Upper lobe of left lung (tissue), 6 donors: ENCODE results near the gene SPINT2. TPM values are rescaled to one million over a fixed set of nuclear protein-coding genes. Genes with fewer than 3 reads are reported as not detected.
"Not testable (repeated sequence)": the region's sequence is repeated elsewhere in the genome, so short reads cannot be mapped to it uniquely, and the experiment has no call there.

Experiments
- ATAC-seq, 2 donors: fragments of 200-7000 bp; cut with Tn5 transposase; one replicate each; pipeline ENCODE4 v1.9.1; 2022; ENCODE audit warnings: mild to moderate bottlenecking in 2 of 2, moderate library complexity in 2 of 2; ENCODE audit not compliant: low FRiP score in 2 of 2
- DNase-seq, 2 donors: peaks; one replicate each; pipeline ENCODE4 v3.0.0-alpha.2; 2019 to 2020
- H3K27ac ChIP-seq, 4 donors: fragments of 200-600 bp; sonication (generic); one replicate each; pipeline ENCODE4 v1.5.1; 2016 to 2019
- H3K27me3 ChIP-seq, 4 donors: fragments of 200-600 bp; sonication (generic); one replicate each; pipeline ENCODE4 v1.5.1; 2017 to 2019
- H3K36me3 ChIP-seq, 4 donors: fragments of 200-600 bp; sonication (generic); one replicate each; pipeline ENCODE4 v1.5.1; 2016 to 2019
- H3K4me1 ChIP-seq, 4 donors: fragments of 200-600 bp; sonication (generic); one replicate each; pipeline ENCODE4 v1.5.1; 2018 to 2019
- H3K4me3 ChIP-seq, 4 donors: fragments of 200-600 bp; sonication (generic); one replicate each; pipeline ENCODE4 v1.5.1; 2017 to 2019; ENCODE audit warnings: mild to moderate bottlenecking in 2 of 4, moderate library complexity in 1 of 4
- H3K9me3 ChIP-seq, 4 donors: fragments of 200-600 bp; sonication (generic); one replicate each; pipeline ENCODE4 v1.5.1; 2018 to 2019
- CTCF ChIP-seq, 6 experiments: fragments of 450-650 bp in 4 of 6; fragments of 200-600 bp in 2 of 6; sonication (generic) in 2 of 6; IDR thresholded peaks; one replicate each; pipeline ENCODE4 v1.5.1; 2016 to 2019; ENCODE audit warnings: antibody characterized with exemption in 6 of 6
- EP300 ChIP-seq, 4 donors: sonication (generic); formaldehyde crosslinking; IDR thresholded peaks; one replicate each; pipeline ENCODE4 v1.5.1; 2017; ENCODE audit warnings: antibody characterized with exemption in 4 of 4, control low read depth in 2 of 4
- POLR2A ChIP-seq, 4 donors: fragments of 450-650 bp; IDR thresholded peaks; one replicate each; pipeline ENCODE4 v1.5.1; 2016 to 2017; ENCODE audit warnings: antibody characterized with exemption in 4 of 4, mild to moderate bottlenecking in 2 of 4
- POLR2AphosphoS5 ChIP-seq, 2 donors: sonication (generic); formaldehyde crosslinking; IDR thresholded peaks; one replicate each; pipeline ENCODE4 v1.5.1; 2017; ENCODE audit warnings: antibody characterized with exemption in 2 of 2
- WGBS, 2 donors: methylation state at CpG; one replicate each; pipeline ENCODE4 v1.1.5; 2017 to 2018; 5-methylcytosine and 5-hydroxymethylcytosine counted together
- total RNA-seq, 6 donors: library from RNA; depleted of rRNA in 4 of 6; stranded (reverse); fragments of >200 nt in 4 of 6; gene quantifications; one replicate each; pipeline versions ENCODE4 v1.1.0 to v1.2.1, GENCODE V29; 2016 to 2021
- donor health status: DM: no; HTN: no; CAD: no; lungs with moderate emphysema.
- donor health status: DM: no; HTN: yes; CAD: no; lungs with severe emphysema.

Gene SPINT2
- total RNA-seq, 6 donors from 2014 or later: 192 to 583 (median 317) TPM

GRCh38 chr19:38335949-38336637 is 71.7 kb downstream of the SPINT2 start:
- H3K27me3 ChIP-seq: no peaks in the 10 kb centered on the region
- 1% methylated on average over 52 of the region's 52 CpGs for WGBS, 2 donors
- peak overlapping the region; percentile 80 to 95 (median 91) for H3K4me3 ChIP-seq
- DNase-seq: peak; percentile 97 to 99
- H3K27ac ChIP-seq: peak overlapping the region; percentile 93 to 99 (median 97)
- H3K9me3 ChIP-seq: no peaks in the 10 kb centered on the region
- peak; percentile 96 for ATAC-seq
- H3K4me1 ChIP-seq: peaks cover 7 to 18% (median 12%) of the 10 kb centered on the region in 4 donors
- H3K36me3 ChIP-seq: no peaks in the 10 kb centered on the region
- TF ChIP-seq POLR2AphosphoS5 (IDR thresholded peaks at IDR 0.05) (peak; percentile 38 to 78), EP300 (IDR thresholded peaks at IDR 0.05) (no peak), CTCF (IDR thresholded peaks at IDR 0.05) (no peak), POLR2A (IDR thresholded peaks at IDR 0.05) (peak in 1 of 4 donors; percentile 67)

- ATAC-seq (peak; percentile 92 to 95), DNase-seq (peak; percentile 97 to 99)
- TF ChIP-seq CTCF (IDR thresholded peaks at IDR 0.05): peak in 1 of 6 experiments; percentile 15
- no peak for TF ChIP-seq EP300 (IDR thresholded peaks at IDR 0.05)
- peak in 1 of 4 donors; percentile 40 for TF ChIP-seq POLR2A (IDR thresholded peaks at IDR 0.05)
- TF ChIP-seq POLR2AphosphoS5 (IDR thresholded peaks at IDR 0.05): no peak
- H3K9me3 ChIP-seq: no peaks in the 10 kb centered on the region
- H3K36me3 ChIP-seq: no peaks in the 10 kb centered on the region
- peaks cover 7 to 18% (median 12%) of the 10 kb centered on the region in 4 donors for H3K4me1 ChIP-seq
- peak overlapping the region; percentile 93 to 99 (median 97) for H3K27ac ChIP-seq
- no peaks in the 10 kb centered on the region for H3K27me3 ChIP-seq
- peak overlapping the region; percentile 80 to 95 (median 91) for H3K4me3 ChIP-seq
- WGBS, 2 donors: 6 to 8% methylated on average over 40 to 41 of the region's 41 CpGs
These were observed 72.4 kb downstream of the SPINT2 start for GRCh38 chr19:38336638-38337359.

- no peaks in the 10 kb centered on the region for H3K9me3 ChIP-seq
- H3K27ac ChIP-seq: peak overlapping the region; percentile 93 to 99 (median 97)
- peak overlapping the region in 3 of 4 donors; percentile 80 to 95 (median 89) for H3K4me3 ChIP-seq
- ATAC-seq (no peak), DNase-seq (peak in 1 of 2 donors; percentile 64)
- TF ChIP-seq POLR2A (IDR thresholded peaks at IDR 0.05) (no peak), POLR2AphosphoS5 (IDR thresholded peaks at IDR 0.05) (no peak), CTCF (IDR thresholded peaks at IDR 0.05) (no peak), EP300 (IDR thresholded peaks at IDR 0.05) (no peak)
- no peaks in the 10 kb centered on the region for H3K27me3 ChIP-seq
- H3K4me1 ChIP-seq: peaks cover 7 to 18% (median 12%) of the 10 kb centered on the region in 4 donors
- no peaks in the 10 kb centered on the region for H3K36me3 ChIP-seq
- 55 to 65% methylated on average over 10 of the region's 10 CpGs for WGBS, 2 donors
These were observed 72.9 kb downstream of the SPINT2 start for GRCh38 chr19:38337360-38337653.

- not testable (repeated sequence) for H3K36me3 ChIP-seq, H3K4me3 ChIP-seq, DNase-seq, ATAC-seq, H3K27me3 ChIP-seq, H3K27ac ChIP-seq, H3K9me3 ChIP-seq
- H3K4me1 ChIP-seq: peaks cover 7 to 18% (median 12%) of the 10 kb centered on the region in 4 donors
- WGBS, 2 donors: 72 to 92% methylated on average over 3 to 4 of the region's 4 CpGs
These were observed 74.6 kb downstream of the SPINT2 start for GRCh38 chr19:38339011-38339410.

- no peaks in the 10 kb centered on the region for H3K36me3 ChIP-seq
- H3K9me3 ChIP-seq: no peaks in the 10 kb centered on the region
- peaks cover 7 to 13% (median 11%) of the 10 kb centered on the region in 4 donors for H3K4me1 ChIP-seq
- no peak overlapping the region for H3K27ac ChIP-seq
- no peaks in the 10 kb centered on the region for H3K27me3 ChIP-seq
- TF ChIP-seq POLR2AphosphoS5 (IDR thresholded peaks at IDR 0.05): no peak
- TF ChIP-seq CTCF (IDR thresholded peaks at IDR 0.05): no peak
- no peak for TF ChIP-seq EP300 (IDR thresholded peaks at IDR 0.05)
- TF ChIP-seq POLR2A (IDR thresholded peaks at IDR 0.05): no peak
- H3K4me3 ChIP-seq: no peak overlapping the region
- DNase-seq: no peak
- WGBS, 2 donors: 86 to 97% methylated on average over 2 of the region's 2 CpGs
- ATAC-seq: no peak
These were observed 76.6 kb downstream of the SPINT2 start for GRCh38 chr19:38340927-38341326.
